Fibroblast of the conjunctiva (primary cell): ENCODE measurements around the gene AZIN2.

Source experiments
- DNase-seq: peaks from one replicate; pipeline ENCODE4 v3.0.0-alpha.2; 2010; ENCODE audit warnings: low read depth

Gene AZIN2

GRCh38 chr1:33152685-33153432 is 71.9 kb downstream of the AZIN2 start:
- DNase-seq, result peak; percentile 89

GRCh38 chr1:33153650-33154049 is 72.7 kb downstream of the AZIN2 start:
- DNase-seq, result no peak

GRCh38 chr1:33155877-33156538 is 75.1 kb downstream of the AZIN2 start:
- DNase-seq, result no peak

- no peak for DNase-seq
Measured at GRCh38 chr1:33157131-33157530, 76.2 kb downstream of the AZIN2 start.

GRCh38 chr1:33158366-33158765 is 77.4 kb downstream of the AZIN2 start:
- no peak for DNase-seq

GRCh38 chr1:33159577-33159976 is 78.6 kb downstream of the AZIN2 start:
- no peak for DNase-seq

- DNase-seq, result no peak
Measured at GRCh38 chr1:33161061-33161681, 80.2 kb downstream of the AZIN2 start.

- no peak for DNase-seq
Measured at GRCh38 chr1:33162141-33162540, 81.2 kb downstream of the AZIN2 start.

GRCh38 chr1:33163621-33164519 is 82.9 kb downstream of the AZIN2 start:
- no peak for DNase-seq

GRCh38 chr1:33165209-33165608 is 84.3 kb downstream of the AZIN2 start:
- no peak for DNase-seq

- DNase-seq, result no peak
Measured at GRCh38 chr1:33165809-33166208, 84.9 kb downstream of the AZIN2 start.

GRCh38 chr1:33167650-33168447 is 86.9 kb downstream of the AZIN2 start:
- DNase-seq, result no peak

GRCh38 chr1:33168556-33169289 is 87.8 kb downstream of the AZIN2 start:
- no peak for DNase-seq

GRCh38 chr1:33169290-33170055 is 88.5 kb downstream of the AZIN2 start:
- DNase-seq, result no peak
